ENCODE measurements around the gene TMEM132D. TPM values are rescaled to one million over a fixed set of nuclear protein-coding genes. Genes with fewer than 3 reads are reported as not detected.

The TMEM132D gene
- total RNA-seq, 4 donors from 2014 or later: 0.15 to 0.94 TPM; not detected in 2

- WGBS, 2 donors (ENCODE audit: low coverage in 1 of 2): no CpG with 5 or more reads among the region's 2 CpGs
- TF ChIP-seq, protein P1, sequence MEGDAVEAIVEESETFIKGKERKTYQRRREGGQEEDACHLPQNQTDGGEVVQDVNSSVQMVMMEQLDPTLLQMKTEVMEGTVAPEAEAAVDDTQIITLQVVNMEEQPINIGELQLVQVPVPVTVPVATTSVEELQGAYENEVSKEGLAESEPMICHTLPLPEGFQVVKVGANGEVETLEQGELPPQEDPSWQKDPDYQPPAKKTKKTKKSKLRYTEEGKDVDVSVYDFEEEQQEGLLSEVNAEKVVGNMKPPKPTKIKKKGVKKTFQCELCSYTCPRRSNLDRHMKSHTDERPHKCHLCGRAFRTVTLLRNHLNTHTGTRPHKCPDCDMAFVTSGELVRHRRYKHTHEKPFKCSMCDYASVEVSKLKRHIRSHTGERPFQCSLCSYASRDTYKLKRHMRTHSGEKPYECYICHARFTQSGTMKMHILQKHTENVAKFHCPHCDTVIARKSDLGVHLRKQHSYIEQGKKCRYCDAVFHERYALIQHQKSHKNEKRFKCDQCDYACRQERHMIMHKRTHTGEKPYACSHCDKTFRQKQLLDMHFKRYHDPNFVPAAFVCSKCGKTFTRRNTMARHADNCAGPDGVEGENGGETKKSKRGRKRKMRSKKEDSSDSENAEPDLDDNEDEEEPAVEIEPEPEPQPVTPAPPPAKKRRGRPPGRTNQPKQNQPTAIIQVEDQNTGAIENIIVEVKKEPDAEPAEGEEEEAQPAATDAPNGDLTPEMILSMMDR (IDR thresholded peaks at IDR 0.05): no peak
- TF ChIP-seq POLR2AphosphoS5 (IDR thresholded peaks at IDR 0.05) (no peak), EP300 (IDR thresholded peaks at IDR 0.05) (no peak), POLR2A (IDR thresholded peaks at IDR 0.05) (no peak)
- no peaks in the 10 kb centered on the region for H3K4me1 ChIP-seq
- no peak overlapping the region for H3K4me3 ChIP-seq
- no peaks in the 10 kb centered on the region for H3K9me3 ChIP-seq
- ATAC-seq: no peak
- H3K27me3 ChIP-seq: peaks cover 16% of the 10 kb centered on the region
- H3K36me3 ChIP-seq: no peaks in the 10 kb centered on the region
- H3K27ac ChIP-seq: no peak overlapping the region
Measured at GRCh38 chr12:129203456-129203855, 700.4 kb downstream of the TMEM132D start.

DNA sequence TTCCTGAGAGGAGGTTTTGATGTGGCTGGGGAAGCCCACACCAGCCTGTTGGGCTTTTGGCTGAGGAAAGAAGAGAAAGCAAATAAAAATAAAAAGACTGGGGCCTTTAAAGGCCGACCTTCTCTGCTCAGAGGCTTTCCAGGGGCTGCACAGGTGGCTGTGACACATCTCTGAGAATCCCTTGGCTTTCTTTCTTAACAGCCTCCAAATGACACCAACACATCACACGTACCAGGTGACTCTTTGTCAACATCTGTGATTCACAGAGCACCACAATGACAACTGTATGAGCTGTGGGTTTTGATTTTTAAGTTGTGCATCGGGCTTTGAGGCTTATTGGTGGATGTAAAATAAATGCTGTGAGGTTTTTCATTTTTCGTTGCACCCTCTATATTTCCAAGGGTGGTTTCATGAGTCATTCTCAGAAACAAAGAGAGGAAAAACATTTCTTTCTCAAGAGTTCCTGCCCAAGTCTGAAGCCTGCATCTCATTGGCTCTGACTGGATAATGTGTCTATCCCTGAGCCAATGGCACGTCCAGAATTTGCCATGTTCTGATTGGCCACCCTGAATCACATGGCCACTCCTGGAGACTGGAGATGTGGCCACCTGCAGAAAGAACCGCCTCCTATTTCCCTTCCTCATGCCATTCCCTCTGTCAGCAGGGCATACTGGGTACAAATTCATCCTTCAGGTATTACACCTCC is 701.6 kb downstream of the TMEM132D start:
- TF ChIP-seq POLR2A (IDR thresholded peaks at IDR 0.05) (no peak), EP300 (IDR thresholded peaks at IDR 0.05) (no peak), POLR2AphosphoS5 (IDR thresholded peaks at IDR 0.05) (no peak)
- TF ChIP-seq, protein P1 (IDR thresholded peaks at IDR 0.05): no peak
- H3K9me3 ChIP-seq: no peaks in the 10 kb centered on the region
- no peak overlapping the region for H3K4me3 ChIP-seq
- peaks cover 16% of the 10 kb centered on the region for H3K27me3 ChIP-seq
- 52 to 58% methylated on average over 6 of the region's 6 CpGs for WGBS, 2 donors (ENCODE audit: low coverage in 1 of 2)
- H3K36me3 ChIP-seq: no peaks in the 10 kb centered on the region
- no peak for ATAC-seq
- H3K4me1 ChIP-seq: no peaks in the 10 kb centered on the region
- H3K27ac ChIP-seq: no peak overlapping the region

- Histone ChIP-seq H3K9me3 (no peaks in the 10 kb centered on the region), H3K4me3 (no peak overlapping the region), H3K27ac (no peak overlapping the region), H3K36me3 (no peaks in the 10 kb centered on the region), H3K4me1 (no peaks in the 10 kb centered on the region), H3K27me3 (peaks cover 16% of the 10 kb centered on the region)
- 52% methylated on average over 2 of the region's 2 CpGs; no CpG with 5 or more reads in 1 of the 2 donors for WGBS, 2 donors (ENCODE audit: low coverage in 1 of 2)
- ATAC-seq: no peak
- TF ChIP-seq POLR2AphosphoS5 (IDR thresholded peaks at IDR 0.05): no peak
- no peak for TF ChIP-seq POLR2A (IDR thresholded peaks at IDR 0.05)
- TF ChIP-seq, protein P1 (IDR thresholded peaks at IDR 0.05): no peak
- TF ChIP-seq EP300 (IDR thresholded peaks at IDR 0.05): no peak
Measured at GRCh38 chr12:129201029-129201428, 702.8 kb downstream of the TMEM132D start.

DNA sequence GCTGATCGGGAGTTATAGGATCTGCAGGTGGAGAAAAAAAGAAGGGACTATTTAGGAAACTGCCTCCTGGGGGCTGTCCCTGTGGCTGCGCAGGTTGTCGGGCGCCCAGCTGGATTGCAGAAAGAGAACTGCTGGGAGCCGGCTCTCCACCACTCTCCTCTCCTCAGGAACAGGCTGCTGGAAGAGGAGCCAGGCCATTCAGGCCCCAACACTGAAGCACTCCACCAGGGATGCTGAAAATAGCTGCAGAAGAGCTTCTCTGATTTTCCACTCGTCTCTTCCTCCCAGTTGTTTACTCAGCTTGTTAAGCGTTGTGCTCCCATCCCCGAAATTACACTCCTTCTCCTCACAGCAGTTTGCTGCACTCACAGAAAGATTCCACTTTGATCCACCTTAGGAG is 703.2 kb downstream of the TMEM132D start:
- peaks cover 16% of the 10 kb centered on the region for H3K27me3 ChIP-seq
- H3K9me3 ChIP-seq: no peaks in the 10 kb centered on the region
- 53 to 63% methylated on average over 6 to 8 of the region's 8 CpGs for WGBS, 2 donors (ENCODE audit: low coverage in 1 of 2)
- H3K27ac ChIP-seq: no peak overlapping the region
- no peak for TF ChIP-seq POLR2A (IDR thresholded peaks at IDR 0.05)
- TF ChIP-seq EP300 (IDR thresholded peaks at IDR 0.05): no peak
- TF ChIP-seq POLR2AphosphoS5 (IDR thresholded peaks at IDR 0.05): no peak
- TF ChIP-seq, protein P1 (IDR thresholded peaks at IDR 0.05): no peak
- no peaks in the 10 kb centered on the region for H3K4me1 ChIP-seq
- no peak overlapping the region for H3K4me3 ChIP-seq
- ATAC-seq: no peak
- no peaks in the 10 kb centered on the region for H3K36me3 ChIP-seq

DNA sequence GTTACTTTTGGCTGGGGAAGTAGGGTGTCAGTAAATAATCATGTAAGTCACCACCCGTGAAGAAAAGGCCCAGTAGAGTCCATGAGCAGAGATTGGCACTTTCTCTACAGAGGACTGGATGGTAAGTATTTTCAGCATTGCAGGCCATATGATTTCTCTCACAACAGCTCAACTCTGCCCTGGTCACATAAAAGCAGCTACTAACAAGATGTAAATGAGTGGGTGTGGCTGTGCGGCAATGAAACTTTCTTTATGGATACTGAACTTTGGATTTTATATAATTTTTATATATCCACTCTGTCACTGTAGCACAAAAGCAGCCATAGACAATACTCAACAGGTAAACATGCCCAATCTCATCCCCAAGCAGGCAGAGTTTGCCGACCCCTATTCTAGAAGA is 706.9 kb downstream of the TMEM132D start:
- 83 to 85% methylated on average over 3 of the region's 3 CpGs for WGBS, 2 donors (ENCODE audit: low coverage in 1 of 2)
- no peak overlapping the region for H3K27ac ChIP-seq
- H3K9me3 ChIP-seq: peaks cover 0 to 12% (median 0%) of the 10 kb centered on the region in 3 donors
- H3K36me3 ChIP-seq: no peaks in the 10 kb centered on the region
- no peak overlapping the region for H3K4me3 ChIP-seq
- no peaks in the 10 kb centered on the region for H3K4me1 ChIP-seq
- peaks cover 3% of the 10 kb centered on the region for H3K27me3 ChIP-seq
- ATAC-seq: no peak
- TF ChIP-seq POLR2A (IDR thresholded peaks at IDR 0.05) (no peak), POLR2AphosphoS5 (IDR thresholded peaks at IDR 0.05) (no peak), EP300 (IDR thresholded peaks at IDR 0.05) (no peak)
- TF ChIP-seq, protein P1 (IDR thresholded peaks at IDR 0.05): no peak

Measured in gastroesophageal sphincter (tissue), 4 donors.